Measurements from ENCODE around the gene RABL3. TPM values are rescaled to one million over a fixed set of nuclear protein-coding genes. Genes with fewer than 3 reads are reported as not detected.

RABL3 gene
- total and polyA plus RNA-seq, 2 of the 4 experiments (the other 2 are of a cell fraction), result 5.3 to 17.0 TPM

- no peak overlapping the region for H3K4ac ChIP-seq (ENCODE audit: low read depth, low read length)
- ATAC-seq (ENCODE audit: low read depth), result no peak
- no peaks in the 10 kb centered on the region for H3K9me3 ChIP-seq (ENCODE audit: control insufficient read depth, insufficient read depth, low read length)
- no peak overlapping the region for H3K9ac ChIP-seq (ENCODE audit: low read depth, low read length)
- H4K5ac ChIP-seq (ENCODE audit: low read depth, low read length), result no peak overlapping the region
- intact Hi-C loops (cut with micrococcal nuclease) (no loop called here), in situ Hi-C loops (cut with MboI; ENCODE audit: low sequenced_read_pairs) (no loop called here), dilution Hi-C loops (cut with HindIII; ENCODE audit: low sequenced_read_pairs, unreplicated experiment) (no loop called here)
- H2BK15ac ChIP-seq (ENCODE audit: low read depth, low read length), result no peak overlapping the region
- no peak overlapping the region for H2BK20ac ChIP-seq (ENCODE audit: low read depth, low read length)
- no peak overlapping the region for H4K91ac ChIP-seq (ENCODE audit: insufficient read depth, low read depth, low read length)
- no peak overlapping the region for H2AK9ac ChIP-seq (replicated peaks; ENCODE audit: low read depth, low read length, poor library complexity)
- no peaks in the 10 kb centered on the region for H3K36me3 ChIP-seq (ENCODE audit: control insufficient read depth, insufficient read depth, low read length)
- H3K9me1 ChIP-seq (ENCODE audit: insufficient read depth, low read length), result no peaks in the 10 kb centered on the region
- 0 out of 2 replicates have a peak, but pooled peaks cover 2% of the 10 kb centered on the region for H3K27me3 ChIP-seq (ENCODE audit: control insufficient read depth, insufficient read depth, low read length)
- no peak overlapping the region for H2BK5ac ChIP-seq (ENCODE audit: low read depth, low read length, poor library complexity, severe bottlenecking)
- H3K4me2 ChIP-seq (ENCODE audit: low read depth, low read length), result no peak overlapping the region
- no peaks in the 10 kb centered on the region for H4K20me1 ChIP-seq (ENCODE audit: insufficient read depth, low read length)
- CTCF ChIA-PET, result interaction anchor here (0.5 kb wide), 1 partner anchor 129 kb away, joined by 3 read pairs; no protein-coding TSS in a partner anchor
- no peak overlapping the region for H3K4me3 ChIP-seq (ENCODE audit: insufficient read depth, low read depth, low read length)
- POLR2A ChIA-PET (ENCODE audit: unreplicated experiment), result interaction anchor here (0.7 kb wide), 1 partner anchor 8 kb away, joined by 3 read pairs; no protein-coding TSS in a partner anchor
- H2AK5ac ChIP-seq (ENCODE audit: low read depth, low read length), result no peak overlapping the region
- H3K27ac ChIP-seq (ENCODE audit: insufficient read depth, low read length), result no peak overlapping the region
- H2BK120ac ChIP-seq (ENCODE audit: low read depth, low read length), result no peak overlapping the region
- H3K18ac ChIP-seq (ENCODE audit: low read depth, low read length), result no peak overlapping the region
- no peak overlapping the region for H4K8ac ChIP-seq (ENCODE audit: low read depth in 2 of 2, low read length in 2 of 2)
- no peak overlapping the region for H3K14ac ChIP-seq (replicated peaks; ENCODE audit: low read depth, low read length)
- TF ChIP-seq RFX5 (IDR thresholded peaks at IDR 0.05; ENCODE audit: low read depth, low read length), result no peak
- TF ChIP-seq NFE2L2 (IDR thresholded peaks at IDR 0.05; ENCODE audit: low read depth, low read length), result no peak
- TF ChIP-seq SMC3 (IDR thresholded peaks at IDR 0.05; ENCODE audit: low read depth, low read length), result no peak
- TF ChIP-seq POLR2A (IDR thresholded peaks at IDR 0.05; ENCODE audit: low read depth, low read length), result no peak
- no peak for TF ChIP-seq CEBPB (IDR thresholded peaks at IDR 0.05; ENCODE audit: low read depth, low read length)
- TF ChIP-seq MXI1 (IDR thresholded peaks at IDR 0.05; ENCODE audit: borderline replicate concordance, low read depth, low read length), result no peak
- TF ChIP-seq RAD21 (IDR thresholded peaks at IDR 0.05; ENCODE audit: low read length), result no peak
- TF ChIP-seq MAZ (IDR thresholded peaks at IDR 0.05; ENCODE audit: borderline replicate concordance, low read depth, low read length), result no peak
- TF ChIP-seq USF2 (IDR thresholded peaks at IDR 0.05; ENCODE audit: low read depth, low read length), result no peak
- DNase-seq, result no peak
- H3K79me1 ChIP-seq (ENCODE audit: low read depth in 1 of 2, low read length in 2 of 2), result no peaks in the 10 kb centered on the region
- BruUV-seq (replicated peaks), result no TSS peak
- peaks cover 3% of the 10 kb centered on the region; the same call in 1 of the 2 replicates for H3K4me1 ChIP-seq (ENCODE audit: control insufficient read depth, insufficient read depth, low read length)
- H3K23ac ChIP-seq (ENCODE audit: low read depth, low read length), result no peak overlapping the region
- no peak overlapping the region for H2AFZ ChIP-seq (replicated peaks; ENCODE audit: low read length, poor library complexity)
- no peak overlapping the region for H3K56ac ChIP-seq (ENCODE audit: extremely low read depth, insufficient read depth, low read length)
Measured at GRCh38 chr3:120664926-120665325, 77.4 kb downstream of the RABL3 start.
